HG03565 (cell line): Measurements from ENCODE around the gene PCGF3.
"Not testable (repeated sequence)": the region's sequence is repeated elsewhere in the genome, so short reads cannot be mapped to it uniquely, and the experiment has no call there.

ENCODE experiments used
- ATAC-seq: cut with Tn5 transposase; IDR thresholded peaks from one replicate; pipeline ENCODE4 v1.9.1; 2021; ENCODE audit warnings: mild to moderate bottlenecking, moderate library complexity; ENCODE audit not compliant: unreplicated experiment

Gene PCGF3

GRCh38 chr4:735583-735982 is 30.0 kb downstream of the PCGF3 start:
- ATAC-seq: no peak

GRCh38 chr4:736561-736960 is 30.9 kb downstream of the PCGF3 start:
- not testable (repeated sequence) for ATAC-seq

DNA sequence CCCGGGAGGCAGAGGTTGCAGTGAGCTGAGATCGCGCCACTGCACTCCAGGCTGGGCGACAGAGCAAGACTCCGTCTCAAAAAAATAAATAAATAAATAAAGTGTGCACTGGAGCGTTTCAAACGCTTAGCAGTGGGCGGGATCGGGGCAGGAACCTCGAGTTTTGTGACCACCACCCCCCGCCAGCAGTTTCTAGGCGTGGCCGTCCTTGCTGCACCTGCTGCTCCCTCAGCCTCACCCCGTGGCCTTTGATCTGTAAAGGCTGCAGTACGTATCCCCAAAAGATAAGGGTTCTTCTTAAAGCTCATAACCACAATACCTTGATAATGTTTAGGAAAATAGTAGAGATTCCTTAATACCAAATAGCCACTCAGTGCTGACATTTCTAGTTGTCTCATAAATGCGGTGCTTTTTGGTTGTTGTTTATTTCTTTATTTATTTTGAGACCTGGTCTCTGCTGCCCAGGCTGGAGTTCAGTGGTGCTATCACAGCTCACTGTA is 33.2 kb downstream of the PCGF3 start:
- no peak for ATAC-seq

- no peak for ATAC-seq
Measured at GRCh38 chr4:739569-739968, 33.9 kb downstream of the PCGF3 start.

GRCh38 chr4:740011-740410 is 34.4 kb downstream of the PCGF3 start:
- ATAC-seq: no peak

- no peak for ATAC-seq
Measured at GRCh38 chr4:740656-741282, 35.1 kb downstream of the PCGF3 start.

- ATAC-seq: no peak
Measured at GRCh38 chr4:742096-742741, 36.6 kb downstream of the PCGF3 start.

DNA sequence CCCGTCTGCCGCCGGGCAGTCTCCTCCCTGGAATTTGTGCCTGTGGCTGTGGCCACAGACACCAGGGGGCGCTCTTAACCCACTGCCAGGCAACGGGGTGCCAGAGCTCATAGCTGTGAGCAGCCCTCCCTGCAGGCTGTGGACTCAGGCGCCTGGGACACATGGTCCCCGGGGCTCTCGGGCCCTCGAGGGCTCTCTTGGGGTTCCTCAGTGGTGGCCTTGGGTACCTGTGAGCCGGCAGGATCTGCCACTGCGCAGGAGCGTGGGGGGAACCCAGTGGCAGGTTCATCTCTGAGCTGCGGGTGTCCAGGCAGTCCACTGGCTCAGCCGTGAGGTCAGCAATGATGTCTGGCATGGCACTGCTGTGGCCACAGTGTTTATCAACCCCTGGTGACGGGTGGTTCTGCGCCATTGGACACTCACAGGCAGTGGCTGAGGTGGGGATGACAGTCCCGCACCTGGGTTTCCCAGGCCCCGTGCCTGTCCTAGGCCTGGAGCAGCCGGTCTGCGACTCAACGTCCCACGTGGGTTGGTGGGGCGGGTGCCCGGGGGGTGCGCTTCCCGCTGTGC is 37.2 kb downstream of the PCGF3 start:
- ATAC-seq: no peak

GRCh38 chr4:743463-744211 is 38.0 kb downstream of the PCGF3 start:
- ATAC-seq: no peak

DNA sequence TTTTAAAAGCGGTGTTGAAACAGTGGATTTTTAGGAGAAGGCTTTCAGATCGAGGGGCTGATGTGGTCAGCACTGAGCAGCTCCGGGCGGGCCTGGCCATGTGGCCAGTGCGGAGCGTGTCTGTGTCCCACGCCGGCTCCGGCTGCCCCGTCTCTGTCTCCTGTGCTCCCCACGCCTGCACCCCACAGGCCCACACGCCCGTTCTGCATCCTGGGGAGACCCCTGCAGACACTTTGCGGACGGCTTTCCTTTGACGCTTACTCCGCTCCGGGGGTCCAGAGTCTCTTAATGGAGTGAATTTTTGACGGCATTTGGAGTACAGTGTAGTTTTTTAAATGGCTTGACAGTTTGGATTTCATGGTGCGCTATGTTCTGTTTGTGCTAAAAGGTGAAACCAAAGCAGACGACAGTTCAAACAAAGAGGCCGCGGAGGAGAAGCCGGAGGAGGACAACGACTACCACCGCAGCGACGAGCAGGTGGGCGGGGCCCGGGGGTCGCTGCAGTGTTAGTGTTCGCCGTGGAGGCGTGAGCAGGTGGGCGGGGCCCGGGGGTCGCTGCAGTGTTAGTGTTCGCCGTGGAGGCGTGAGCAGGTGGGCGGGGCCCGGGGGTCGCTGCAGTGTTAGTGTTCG is 38.7 kb downstream of the PCGF3 start:
- no peak for ATAC-seq

DNA sequence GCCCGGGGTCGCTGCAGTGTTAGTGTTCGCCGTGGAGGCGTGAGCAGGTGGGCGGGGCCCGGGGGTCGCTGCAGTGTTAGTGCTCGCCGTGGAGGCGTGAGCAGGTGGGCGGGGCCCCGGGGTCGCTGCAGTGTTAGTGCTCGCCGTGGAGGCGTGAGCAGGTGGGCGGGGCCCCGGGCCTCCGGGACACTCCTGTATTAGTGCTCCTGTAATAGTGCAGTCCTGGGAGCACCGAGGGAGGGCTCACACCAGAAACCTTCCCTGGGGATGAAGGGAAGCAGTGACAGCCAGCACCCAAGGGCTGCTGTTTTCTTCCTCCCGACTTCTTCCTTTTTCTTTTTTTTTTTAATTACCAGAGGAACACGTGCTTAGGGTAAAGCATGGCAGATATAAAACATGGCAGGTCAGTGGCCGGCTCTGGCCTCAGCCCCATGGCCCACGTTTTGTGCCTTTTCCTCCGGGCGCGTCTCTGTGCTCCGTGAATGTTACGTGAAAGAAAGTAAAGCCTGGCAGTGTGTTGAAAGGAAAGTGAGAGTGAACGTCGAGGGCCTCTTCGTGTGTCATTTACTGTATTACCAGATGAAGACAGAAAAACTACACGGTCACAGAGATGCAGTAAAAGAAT is 42.0 kb downstream of the PCGF3 start:
- ATAC-seq: no peak

GRCh38 chr4:748461-748860 is 42.8 kb downstream of the PCGF3 start:
- ATAC-seq: no peak

DNA sequence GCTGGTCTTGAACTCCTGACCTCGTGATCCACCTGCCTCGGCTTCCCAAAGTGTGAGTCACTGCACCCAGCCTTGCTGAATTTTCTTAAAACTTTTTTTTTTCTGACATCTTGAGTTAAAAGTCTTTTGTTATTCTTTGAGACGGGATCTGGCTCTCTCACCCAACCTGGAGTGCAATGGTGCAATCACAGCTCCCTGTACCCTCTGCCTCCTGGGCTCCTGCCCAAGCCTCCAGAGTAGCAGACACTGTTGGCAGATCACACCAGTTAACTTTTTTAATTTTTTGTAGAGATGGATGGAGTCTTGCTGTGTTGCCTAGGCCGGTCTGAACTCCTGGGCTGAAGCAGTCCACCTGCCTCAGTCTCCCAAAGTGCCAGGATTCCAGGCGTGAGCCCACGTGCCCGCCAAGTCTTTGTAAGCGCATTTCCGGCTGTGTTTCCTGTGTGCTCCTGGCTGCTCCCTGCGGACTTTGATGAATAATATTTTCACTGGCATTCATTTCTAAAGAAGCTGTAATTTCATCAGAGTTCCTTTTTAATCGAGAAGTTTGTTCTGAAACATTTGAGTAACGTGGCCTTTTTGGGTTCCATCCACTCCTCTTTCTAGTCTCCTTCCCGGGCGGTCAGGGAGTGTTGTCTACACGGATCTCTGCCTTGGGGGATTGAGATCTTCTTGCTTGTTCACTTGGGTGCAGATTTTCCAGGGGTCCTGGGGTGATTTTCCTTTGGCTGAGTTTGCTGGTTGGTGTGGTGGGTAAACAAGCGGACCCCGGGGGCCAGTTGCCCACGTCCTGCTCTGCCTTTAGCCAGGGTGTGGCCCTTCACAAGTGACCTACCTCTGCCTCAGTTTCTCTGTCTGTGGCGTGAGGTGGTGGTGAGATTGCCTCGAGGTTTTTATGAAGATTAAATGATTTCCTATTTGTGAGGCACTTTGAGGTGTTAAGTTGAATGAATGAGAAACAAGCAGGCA is 44.4 kb downstream of the PCGF3 start:
- ATAC-seq: no peak

- no peak for ATAC-seq
Measured at GRCh38 chr4:751676-752075, 46.0 kb downstream of the PCGF3 start.

DNA sequence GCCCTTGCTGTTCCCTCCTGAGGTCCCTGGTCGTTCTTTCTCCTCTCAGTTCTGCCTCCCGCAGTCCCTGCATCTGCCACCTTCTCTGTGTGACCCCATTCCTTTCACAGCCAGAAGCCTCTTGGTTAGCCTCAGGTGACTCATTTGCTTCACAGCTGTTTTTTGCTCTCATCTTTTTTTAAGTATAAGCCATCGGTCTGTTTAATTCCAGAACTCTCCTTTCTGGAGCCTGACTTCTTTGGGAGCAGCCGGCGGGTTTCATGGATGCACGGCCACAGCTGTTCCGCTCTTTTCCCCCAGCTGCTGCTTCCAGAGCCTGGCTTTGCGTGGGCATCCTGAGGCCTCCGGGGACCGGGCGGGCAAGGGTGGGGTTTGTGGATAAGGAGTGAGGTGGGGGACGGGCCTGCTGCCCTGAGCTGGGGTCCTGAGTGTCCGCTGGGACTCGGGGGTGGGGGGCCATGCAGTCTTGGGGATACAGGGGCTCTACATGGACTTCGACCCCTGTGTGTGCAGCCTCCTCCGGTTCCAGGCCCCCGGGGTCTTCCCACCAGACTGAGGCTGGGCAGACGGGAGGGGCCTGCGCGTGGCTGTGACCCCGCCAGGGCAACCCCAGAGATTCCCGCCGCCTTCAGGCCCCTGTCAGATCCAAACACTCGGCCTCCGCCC is 46.7 kb downstream of the PCGF3 start:
- ATAC-seq: no peak

DNA sequence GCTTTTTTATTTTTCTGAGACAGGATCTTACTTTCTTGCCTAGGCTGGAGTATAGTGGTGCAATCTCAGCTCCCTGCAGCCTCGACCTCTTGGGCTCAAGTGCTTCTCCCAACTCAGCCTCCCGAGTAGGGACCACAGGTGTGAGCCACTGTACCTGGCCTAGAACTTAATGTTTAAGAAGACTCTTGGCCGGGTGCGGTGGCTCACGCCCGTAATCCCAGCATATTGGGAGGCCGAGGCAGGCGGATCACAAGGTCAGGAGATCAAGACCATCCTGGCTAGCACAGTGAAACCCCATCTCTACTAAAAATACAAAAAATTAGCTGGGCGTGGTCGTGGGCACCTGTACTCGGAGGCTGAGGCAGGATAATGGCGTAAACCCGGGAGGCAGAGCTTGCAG is 47.6 kb downstream of the PCGF3 start:
- ATAC-seq: not testable (repeated sequence)

GRCh38 chr4:754221-755120 is 48.8 kb downstream of the PCGF3 start:
- no peak for ATAC-seq

DNA sequence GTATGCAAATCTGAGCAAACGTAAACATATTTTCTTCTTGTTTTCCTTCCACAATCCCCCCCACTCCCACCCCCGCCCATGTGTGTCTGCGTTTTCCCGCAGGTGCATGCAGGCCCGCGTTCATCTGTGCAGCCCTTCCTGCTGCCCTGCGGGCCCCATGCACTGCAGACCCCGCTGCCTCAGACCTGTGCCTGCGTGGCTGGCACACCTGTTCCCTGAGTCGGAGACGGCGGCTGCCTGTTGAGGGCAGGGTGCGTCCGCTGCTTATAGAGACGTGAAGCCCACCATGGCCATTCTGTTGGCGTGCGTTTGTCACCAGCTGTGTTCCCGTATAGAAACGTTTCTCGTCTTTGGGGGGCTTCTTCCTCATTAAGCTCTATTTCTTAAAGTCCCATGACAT is 51.5 kb downstream of the PCGF3 start:
- ATAC-seq: no peak
